GM18498 (cell line): ENCODE measurements around the gene XCL2.

Source experiments
- ATAC-seq: cut with Tn5 transposase; IDR thresholded peaks from one replicate; pipeline ENCODE4 v1.9.1; 2021; ENCODE audit warnings: mild to moderate bottlenecking, moderate library complexity; ENCODE audit not compliant: unreplicated experiment

The XCL2 gene

GRCh38 chr1:168518201-168518689 is 25.6 kb downstream of the XCL2 start:
- ATAC-seq = no peak

DNA sequence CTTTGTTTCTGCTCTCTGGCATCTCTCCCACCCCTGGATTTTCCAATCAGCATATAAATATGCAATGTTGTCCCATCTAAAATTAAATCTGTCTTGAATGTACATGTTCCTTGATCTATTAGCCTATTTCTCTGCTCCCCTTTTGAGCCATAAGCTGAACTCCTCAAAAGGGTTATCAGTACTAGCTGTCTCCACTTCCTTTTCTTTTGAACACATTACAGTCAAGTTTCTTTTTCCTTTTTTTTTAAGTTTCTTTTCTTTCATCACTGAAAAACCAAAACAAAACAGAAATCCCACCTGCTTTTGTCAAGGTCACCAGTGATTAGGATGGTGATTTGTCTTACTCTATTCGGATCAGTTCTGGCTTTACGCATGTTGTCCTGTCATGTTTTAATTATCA is 29.3 kb downstream of the XCL2 start:
- no peak for ATAC-seq

GRCh38 chr1:168513656-168514404 is 30.0 kb downstream of the XCL2 start:
- ATAC-seq = no peak

DNA sequence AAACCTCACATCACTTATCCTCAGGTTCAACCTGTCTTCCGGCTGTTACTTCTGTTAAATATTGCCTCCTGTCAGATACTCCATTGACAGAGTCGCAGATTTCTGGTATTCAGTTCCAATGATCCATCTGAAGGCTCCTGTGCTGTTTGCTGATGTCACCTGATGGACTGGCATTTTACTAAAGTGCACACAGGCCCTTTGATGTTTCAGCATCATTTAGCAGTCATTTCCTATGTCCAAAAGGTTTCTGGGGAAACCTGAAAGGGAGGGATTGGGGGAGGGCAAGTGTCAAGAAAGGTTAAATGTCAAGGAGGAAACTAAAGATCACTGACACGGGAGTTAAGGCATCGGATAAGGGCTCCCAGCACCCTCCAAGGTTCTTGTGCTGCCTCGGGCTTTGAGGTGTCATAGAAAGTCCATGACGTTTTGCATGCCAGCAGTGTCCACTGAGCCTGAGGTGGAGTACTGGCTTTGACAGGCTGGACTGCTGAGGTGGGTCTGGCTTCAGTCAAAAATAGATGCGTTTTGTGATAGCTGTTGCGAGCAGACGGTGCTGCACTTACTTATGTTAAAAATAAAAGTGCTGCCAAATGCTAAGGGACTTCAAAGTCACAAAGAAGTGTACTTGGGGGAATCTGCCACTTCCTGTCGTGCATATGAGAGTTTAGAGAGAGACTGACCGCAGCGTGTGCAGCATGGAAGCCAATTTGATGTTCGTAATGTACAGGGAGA is 30.8 kb downstream of the XCL2 start:
- ATAC-seq = no peak

- ATAC-seq = peak; percentile 85
Observed at GRCh38 chr1:168509875-168510791, 33.7 kb downstream of the XCL2 start.

GRCh38 chr1:168509210-168509609 is 34.6 kb downstream of the XCL2 start:
- ATAC-seq = no peak

DNA sequence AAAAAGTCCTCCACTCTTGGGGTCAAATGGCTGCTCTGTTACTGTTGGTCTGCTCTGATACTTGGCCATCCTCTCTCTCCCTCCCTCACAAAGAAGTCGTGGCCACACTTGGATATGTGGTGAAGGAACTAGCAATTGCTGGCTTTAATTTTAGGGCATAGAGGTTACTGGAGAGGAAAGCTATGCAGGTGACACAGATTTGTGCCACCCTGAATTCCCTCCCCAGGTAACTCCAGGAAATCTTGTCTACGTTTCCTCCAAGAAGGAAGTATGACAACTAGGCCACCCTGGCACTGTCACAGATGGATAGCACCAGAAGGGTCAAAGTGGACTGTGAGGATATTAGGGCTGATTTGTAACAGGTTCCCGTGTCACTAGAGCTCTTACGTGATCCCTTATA is 36.0 kb downstream of the XCL2 start:
- no peak for ATAC-seq

- no peak for ATAC-seq
Observed at GRCh38 chr1:168507231-168507630, 36.6 kb downstream of the XCL2 start.

DNA sequence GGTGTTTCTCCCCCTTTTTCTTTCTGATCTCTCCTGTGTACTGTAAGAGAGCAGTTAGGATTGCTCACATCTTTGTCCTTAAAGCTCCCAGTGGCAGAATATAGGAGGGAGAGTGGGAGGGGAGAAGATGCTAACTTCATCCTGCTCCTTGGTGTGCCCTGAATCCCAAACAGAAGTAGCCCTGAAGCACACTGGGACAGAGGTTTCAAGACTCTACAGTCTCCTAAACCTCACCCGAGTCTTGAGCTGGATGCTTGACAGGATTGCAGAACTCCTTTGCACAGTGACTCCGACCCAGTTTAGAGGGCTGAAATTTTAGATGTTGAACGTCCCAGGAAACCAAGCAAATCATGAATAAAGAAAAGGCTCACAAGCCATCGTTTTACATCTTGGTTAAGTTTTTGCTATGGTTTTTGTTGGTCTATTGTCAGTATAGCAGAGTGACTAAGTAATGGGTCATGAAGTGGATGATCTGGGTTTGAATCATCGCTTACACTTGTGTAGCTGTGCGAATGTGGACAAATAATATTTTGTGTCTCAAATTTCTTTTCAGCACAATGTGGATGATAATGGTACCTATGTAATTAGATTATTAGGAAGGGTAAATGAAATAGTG is 37.5 kb downstream of the XCL2 start:
- no peak for ATAC-seq

- ATAC-seq = no peak
Observed at GRCh38 chr1:168505006-168505405, 38.8 kb downstream of the XCL2 start.

DNA sequence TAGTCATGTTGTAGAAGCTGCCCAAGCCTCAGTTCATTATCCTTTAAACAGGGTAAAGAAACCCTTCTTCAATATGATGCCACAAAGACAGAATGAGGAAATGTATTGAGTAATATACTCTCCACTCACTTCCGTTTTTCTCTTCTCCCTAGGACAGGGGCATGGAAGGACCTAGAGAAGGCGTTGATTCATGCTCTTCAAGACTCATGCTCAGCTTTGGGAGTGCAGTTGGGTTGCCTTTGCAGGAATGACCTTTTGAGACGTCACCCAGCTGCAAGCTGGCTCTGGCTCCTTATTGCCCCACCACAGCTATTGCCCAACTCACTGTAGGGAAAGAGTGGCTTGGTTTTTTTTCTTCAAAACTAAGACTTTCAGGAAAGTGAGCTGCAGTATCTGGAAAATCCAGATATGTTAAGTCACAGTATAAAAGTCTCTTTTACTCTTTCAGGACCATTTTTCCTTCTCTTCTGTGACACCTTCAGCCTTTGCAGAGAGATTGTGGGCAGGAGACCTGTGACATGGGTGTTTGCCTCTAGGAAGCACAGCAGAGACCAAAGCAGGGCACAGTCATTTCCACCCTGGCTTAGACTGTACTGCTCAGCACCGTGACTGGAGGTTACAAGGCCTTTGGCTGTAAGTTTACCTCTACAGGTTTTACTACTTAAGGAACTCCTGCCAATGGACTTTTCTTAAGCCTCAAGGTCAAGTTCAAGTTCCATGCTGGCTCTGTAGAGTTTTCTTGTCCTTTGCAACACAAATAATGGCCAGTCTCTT is 39.5 kb downstream of the XCL2 start:
- ATAC-seq = peak; percentile 76

GRCh38 chr1:168499688-168500049 is 44.1 kb downstream of the XCL2 start:
- ATAC-seq = no peak

GRCh38 chr1:168498956-168499687 is 44.7 kb downstream of the XCL2 start:
- no peak for ATAC-seq

DNA sequence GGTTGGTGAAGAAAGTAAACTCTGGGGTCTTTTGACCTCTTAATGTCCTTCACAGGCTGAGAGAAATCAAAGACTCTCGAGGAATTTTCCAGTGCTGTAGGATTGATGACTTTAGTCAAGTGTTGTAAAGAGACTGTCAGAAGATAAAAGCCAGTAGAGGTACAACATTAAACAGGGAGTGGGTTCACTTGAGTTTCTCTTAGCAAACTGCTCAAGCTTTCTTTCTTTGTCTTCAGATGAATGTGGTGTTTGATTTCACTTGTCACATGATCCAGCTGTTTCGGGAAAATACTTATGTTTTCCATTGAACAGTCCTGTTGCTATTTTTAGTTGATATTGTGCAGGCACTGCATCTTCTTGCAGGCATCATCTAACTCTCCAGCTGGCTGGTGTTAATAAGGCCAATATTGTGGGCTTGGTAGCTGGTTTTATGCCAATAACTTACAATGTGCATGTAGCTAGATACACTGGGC is 45.6 kb downstream of the XCL2 start:
- no peak for ATAC-seq

- ATAC-seq = no peak
Observed at GRCh38 chr1:168497376-168497950, 46.3 kb downstream of the XCL2 start.

DNA sequence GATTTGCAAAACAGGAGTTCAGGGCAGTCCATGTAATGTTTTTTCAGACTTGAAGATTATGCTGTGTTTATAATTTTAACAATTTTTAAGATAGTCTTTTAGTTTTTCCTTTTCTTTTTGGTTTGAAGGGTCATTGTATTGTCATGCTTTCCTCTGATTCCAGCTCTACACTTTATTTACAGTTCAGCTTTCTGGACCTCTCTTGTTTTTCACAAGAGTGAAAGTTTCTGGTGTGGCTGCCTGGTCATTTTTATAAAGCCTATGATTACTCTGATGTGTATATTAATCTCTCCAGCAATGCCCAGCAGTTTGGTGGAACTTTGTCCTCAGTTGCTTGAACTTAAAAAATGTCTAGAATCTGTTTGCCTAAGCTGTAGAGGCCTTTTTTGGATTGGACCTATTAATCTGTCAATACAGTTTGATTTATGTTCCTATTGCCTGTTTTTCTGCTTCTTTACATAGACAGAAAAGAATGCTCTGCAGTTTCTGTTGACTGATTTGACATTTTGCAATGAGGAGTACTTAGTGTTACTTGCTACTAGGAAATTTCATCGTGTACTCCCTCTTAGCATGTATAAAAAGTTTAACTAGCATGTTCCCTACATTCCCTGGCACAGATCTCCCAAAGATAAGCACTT is 52.2 kb downstream of the XCL2 start:
- ATAC-seq = no peak
